Ecto neural progenitor cell (in vitro differentiated cells): ENCODE results near the gene FAM240B.
A peak's percentile ranks its signal among the peaks of the same experiment; 100 is the strongest.

Experiments
- DNase-seq: peaks from one replicate; pipeline ENCODE4 v3.0.0-alpha.2; 2018; ENCODE audit warnings: low spot score

Gene FAM240B

GRCh38 chr9:38700695-38701094 is 19.2 kb downstream of the FAM240B start:
- no peak for DNase-seq

DNA sequence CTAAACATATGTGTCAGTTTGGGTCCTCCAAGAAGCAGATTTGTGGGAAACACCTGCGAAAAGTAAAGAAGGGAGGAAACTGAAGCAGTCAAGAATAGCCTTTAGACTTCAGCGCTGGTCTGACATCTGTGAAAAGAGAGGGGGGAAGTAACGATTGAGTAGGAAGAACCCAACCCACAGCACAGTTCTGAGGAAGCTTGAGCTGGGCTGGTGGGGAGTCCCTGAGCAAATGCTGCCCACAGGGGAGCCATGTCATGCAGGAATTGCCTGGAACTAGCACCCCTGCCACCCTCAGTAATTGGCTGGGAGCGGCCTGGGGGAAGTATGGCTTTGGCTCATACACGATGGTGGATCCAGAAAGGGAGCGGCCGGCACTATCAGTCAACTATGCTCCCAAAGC is 20.6 kb downstream of the FAM240B start:
- DNase-seq: no peak

GRCh38 chr9:38697776-38698300 is 22.1 kb downstream of the FAM240B start:
- DNase-seq: no peak

GRCh38 chr9:38696999-38697398 is 22.9 kb downstream of the FAM240B start:
- no peak for DNase-seq

- no peak for DNase-seq
These were observed 25.3 kb downstream of the FAM240B start for GRCh38 chr9:38694676-38695075.

GRCh38 chr9:38692707-38693106 is 27.2 kb downstream of the FAM240B start:
- DNase-seq: no peak

GRCh38 chr9:38690574-38690973 is 29.4 kb downstream of the FAM240B start:
- no peak for DNase-seq

GRCh38 chr9:38689678-38690077 is 30.3 kb downstream of the FAM240B start:
- peak; percentile 67 for DNase-seq

- DNase-seq: no peak
These were observed 31.9 kb downstream of the FAM240B start for GRCh38 chr9:38687992-38688391.

- DNase-seq: peak; percentile 66
These were observed 32.5 kb downstream of the FAM240B start for GRCh38 chr9:38687389-38687842.

- no peak for DNase-seq
These were observed 33.0 kb downstream of the FAM240B start for GRCh38 chr9:38686933-38687332.

DNA sequence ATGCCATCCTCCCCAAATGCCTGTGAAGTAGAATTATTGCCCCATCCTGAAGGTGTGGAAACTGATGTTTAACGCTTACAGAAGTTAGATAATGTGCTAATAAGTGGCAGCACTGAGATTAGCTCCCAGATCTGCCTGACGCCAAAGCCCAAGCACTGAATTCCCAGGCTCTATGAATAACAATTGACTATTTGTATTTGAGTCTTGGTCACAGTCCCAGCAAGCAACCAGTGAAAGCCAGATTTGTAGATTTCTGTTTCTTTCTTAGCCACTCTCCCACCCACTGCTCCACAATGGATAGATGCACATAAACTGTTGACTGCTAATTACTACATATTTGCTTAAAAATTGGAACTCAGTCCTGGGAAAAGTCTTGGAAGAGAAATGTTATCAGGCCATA is 34.4 kb downstream of the FAM240B start:
- DNase-seq: no peak

- DNase-seq: no peak
These were observed 36.6 kb downstream of the FAM240B start for GRCh38 chr9:38683336-38683735.

- no peak for DNase-seq
These were observed 37.2 kb downstream of the FAM240B start for GRCh38 chr9:38682713-38683112.

- DNase-seq: no peak
These were observed 38.1 kb downstream of the FAM240B start for GRCh38 chr9:38681747-38682227.

- DNase-seq: no peak
These were observed 39.0 kb downstream of the FAM240B start for GRCh38 chr9:38680837-38681445.

GRCh38 chr9:38677660-38678303 is 42.2 kb downstream of the FAM240B start:
- DNase-seq: no peak

DNA sequence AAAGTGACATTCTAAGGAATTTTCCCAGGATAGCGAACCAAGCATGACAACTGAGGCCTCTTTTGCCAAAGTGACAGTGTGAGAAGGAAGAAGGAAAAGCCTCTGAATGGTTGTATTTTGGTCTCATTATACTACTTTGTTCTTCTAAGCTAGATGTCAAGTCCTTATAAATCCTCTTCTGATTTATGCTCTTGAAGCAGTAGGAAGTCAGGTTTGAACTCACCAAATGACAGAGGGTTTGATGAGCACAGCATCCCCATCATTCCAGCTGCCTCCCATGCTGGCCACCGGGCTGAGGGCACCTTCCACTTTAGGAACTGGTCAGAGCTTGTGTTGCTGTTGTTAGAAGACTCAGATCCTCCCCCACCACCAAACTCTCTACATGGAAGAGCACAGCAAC is 44.1 kb downstream of the FAM240B start:
- DNase-seq: no peak

DNA sequence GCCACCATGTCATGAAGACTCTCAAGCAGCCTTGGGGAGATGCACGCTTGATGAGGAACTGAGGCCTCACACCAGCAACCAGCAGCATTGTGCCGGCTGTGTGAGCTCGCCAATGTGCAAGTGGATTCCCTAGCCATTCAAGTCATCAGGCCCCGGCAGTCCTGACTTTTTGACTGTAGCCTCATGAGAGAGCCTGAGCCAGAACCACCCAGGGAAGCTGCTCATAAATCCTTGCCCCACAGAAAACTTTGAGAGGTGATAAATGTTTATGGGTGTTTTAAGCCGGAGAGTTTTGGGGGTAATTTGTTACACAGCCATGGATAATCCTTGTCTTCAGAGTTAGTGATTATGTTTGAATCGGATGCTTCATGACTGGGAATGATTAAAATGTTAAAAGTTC is 44.7 kb downstream of the FAM240B start:
- DNase-seq: no peak

DNA sequence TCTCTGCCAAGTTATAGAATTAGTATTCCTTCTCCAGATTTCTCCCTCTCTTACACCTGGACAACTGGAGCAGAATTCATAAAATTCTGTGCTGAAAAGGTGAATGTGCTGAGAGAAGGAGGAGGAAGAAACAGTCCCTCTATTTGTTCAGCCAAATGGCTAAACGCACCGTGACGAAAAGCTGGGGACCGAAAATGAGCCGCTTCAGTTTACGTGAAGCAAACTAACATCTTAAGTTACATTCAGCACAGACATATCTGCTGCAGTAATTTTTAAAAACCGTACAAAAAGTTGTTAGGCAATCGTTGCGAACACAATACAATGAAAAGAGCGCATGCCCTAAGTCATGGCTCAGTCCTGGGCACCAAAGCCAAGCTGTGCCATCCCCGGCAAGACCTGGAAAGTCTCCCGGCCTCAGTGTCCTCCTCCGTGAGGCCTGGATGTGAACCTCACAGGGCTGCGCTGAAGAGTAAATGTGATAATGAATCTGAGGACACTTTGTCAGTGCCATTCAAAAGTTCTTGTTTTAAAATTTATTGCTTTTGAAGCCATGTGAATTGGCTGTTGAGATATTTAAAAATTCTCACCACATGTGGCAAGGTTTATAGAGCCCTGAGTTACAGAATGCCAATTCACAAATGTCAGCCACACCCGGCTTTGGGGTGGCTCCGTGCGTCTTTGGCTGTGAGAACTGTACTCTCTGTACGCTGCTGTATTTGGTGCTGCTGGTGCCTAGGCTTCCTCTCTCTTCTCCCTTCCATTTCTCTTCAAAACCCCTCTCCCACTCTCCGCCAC is 46.3 kb downstream of the FAM240B start:
- DNase-seq: no peak

GRCh38 chr9:38671748-38672147 is 48.2 kb downstream of the FAM240B start:
- no peak for DNase-seq

GRCh38 chr9:38671372-38671731 is 48.6 kb downstream of the FAM240B start:
- DNase-seq: no peak
